Retinal pigment epithelial cell (primary cell): ENCODE measurements around the gene HPGD.
A peak's percentile ranks its signal among the peaks of the same experiment; 100 is the strongest.

Experiments
- DNase-seq: peaks from one replicate; pipeline ENCODE4 v3.0.0-alpha.2; 2010; ENCODE audit warnings: low read depth
- H3K4me3 ChIP-seq: 2 replicates; pipeline ENCODE4 v1.5.1; 2011; ENCODE audit warnings: mild to moderate bottlenecking, low read length, control low read depth, moderate library complexity
- TF ChIP-seq, protein P1 (sequence below): conservative IDR thresholded peaks from 2 replicates; pipeline ENCODE4 v1.5.1; 2011; ENCODE audit warnings: low read depth, low read length, control low read depth, inconsistent platforms

Gene HPGD

DNA sequence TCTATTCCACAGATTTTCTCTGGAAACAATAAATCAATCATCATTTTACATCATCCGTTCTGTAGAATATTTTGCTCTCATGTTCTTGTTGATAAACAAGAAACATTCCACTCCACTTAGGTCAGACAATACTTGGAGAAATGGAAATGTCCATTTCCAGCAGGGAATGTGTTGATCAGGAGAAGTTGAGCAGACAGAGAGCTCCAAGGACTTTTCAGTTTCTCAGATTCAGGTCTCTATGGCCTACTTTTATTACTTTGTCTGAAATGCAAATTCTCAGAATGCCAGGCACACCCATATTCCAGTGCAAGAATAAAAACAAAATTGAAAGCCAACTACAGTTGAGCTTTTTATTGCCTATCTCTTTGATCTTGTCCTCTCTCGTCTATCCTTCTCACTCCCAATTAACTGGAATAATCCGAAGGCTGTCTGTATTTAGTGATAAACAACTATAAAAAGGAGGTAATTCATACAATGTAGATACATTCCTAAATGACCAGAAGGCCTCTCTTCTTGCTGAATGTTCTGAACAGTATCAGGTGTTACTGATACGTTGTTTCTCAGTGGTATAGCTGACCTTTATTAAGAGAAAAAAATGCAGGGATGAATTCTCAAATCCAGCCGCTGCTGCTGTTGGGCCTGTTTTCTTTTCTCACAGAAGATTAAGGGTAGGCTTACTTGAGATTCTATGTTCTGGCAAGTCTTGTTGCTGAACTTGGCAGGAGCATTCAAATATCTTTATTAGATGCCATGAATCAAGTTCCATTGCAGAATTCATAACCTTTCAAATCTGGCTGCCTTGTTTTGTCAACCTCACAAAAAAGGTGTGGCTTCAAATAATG lies 72.1 kb downstream of the HPGD start:
- no peak overlapping the region for H3K4me3 ChIP-seq
- peak; percentile 75 for DNase-seq
- TF ChIP-seq, protein P1, sequence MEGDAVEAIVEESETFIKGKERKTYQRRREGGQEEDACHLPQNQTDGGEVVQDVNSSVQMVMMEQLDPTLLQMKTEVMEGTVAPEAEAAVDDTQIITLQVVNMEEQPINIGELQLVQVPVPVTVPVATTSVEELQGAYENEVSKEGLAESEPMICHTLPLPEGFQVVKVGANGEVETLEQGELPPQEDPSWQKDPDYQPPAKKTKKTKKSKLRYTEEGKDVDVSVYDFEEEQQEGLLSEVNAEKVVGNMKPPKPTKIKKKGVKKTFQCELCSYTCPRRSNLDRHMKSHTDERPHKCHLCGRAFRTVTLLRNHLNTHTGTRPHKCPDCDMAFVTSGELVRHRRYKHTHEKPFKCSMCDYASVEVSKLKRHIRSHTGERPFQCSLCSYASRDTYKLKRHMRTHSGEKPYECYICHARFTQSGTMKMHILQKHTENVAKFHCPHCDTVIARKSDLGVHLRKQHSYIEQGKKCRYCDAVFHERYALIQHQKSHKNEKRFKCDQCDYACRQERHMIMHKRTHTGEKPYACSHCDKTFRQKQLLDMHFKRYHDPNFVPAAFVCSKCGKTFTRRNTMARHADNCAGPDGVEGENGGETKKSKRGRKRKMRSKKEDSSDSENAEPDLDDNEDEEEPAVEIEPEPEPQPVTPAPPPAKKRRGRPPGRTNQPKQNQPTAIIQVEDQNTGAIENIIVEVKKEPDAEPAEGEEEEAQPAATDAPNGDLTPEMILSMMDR, result no peak

DNA sequence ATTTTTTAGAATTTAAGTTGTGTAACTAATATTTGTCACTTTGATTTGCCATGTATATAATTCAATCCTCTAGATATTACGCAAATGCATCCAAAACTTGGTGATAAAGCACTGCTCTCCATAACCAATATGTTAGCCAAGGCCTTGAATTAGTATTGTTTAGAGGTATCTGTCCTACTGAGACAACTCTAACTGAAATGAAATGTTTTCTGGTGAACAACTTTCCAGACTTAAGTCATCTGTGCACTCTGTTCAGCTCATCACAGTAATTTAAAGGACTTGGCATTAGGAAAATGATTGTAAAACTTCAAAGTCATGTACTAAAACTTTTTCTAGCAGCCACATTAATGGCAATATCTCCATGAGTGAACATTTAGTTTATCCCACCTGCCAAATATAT lies 73.1 kb downstream of the HPGD start:
- TF ChIP-seq, protein P1, result no peak
- H3K4me3 ChIP-seq, result no peak overlapping the region

DNA sequence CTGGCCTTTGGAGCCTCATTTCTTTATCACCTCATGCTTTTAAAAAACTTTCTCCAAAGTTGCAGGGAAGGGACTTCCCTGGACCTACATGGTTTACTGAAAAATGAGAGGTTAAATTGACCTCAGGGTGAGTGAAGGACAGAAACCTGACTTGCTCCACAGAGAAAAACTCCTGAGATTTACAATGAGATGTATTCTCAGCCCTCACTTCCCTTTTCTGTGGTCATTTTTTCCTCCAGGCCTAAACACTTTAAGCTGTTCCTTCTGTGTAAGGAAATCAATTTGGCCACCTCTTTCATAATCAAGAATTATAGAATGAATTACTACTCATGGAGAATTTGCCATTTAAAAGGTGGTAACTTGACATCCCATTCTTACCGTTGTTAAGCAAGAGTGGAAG lies 77.9 kb downstream of the HPGD start:
- no peak for DNase-seq
- TF ChIP-seq, protein P1, result no peak
- no peak overlapping the region for H3K4me3 ChIP-seq

More for the DNA sequence above, 73.1 kb downstream of the HPGD start:
- DNase-seq, result no peak
